ENCODE data around the gene TYMP. TPM values are rescaled to one million over a fixed set of nuclear protein-coding genes. Genes with fewer than 3 reads are reported as not detected.
A peak's percentile ranks its signal among the peaks of the same experiment; 100 is the strongest.

Gene TYMP
- total and polyA plus RNA-seq, 10 of the 15 experiments (the other 5 are each of a cell fraction or from before 2014, with no cell fraction given): 0.42 to 57.8 (median 24.6) TPM

DNA sequence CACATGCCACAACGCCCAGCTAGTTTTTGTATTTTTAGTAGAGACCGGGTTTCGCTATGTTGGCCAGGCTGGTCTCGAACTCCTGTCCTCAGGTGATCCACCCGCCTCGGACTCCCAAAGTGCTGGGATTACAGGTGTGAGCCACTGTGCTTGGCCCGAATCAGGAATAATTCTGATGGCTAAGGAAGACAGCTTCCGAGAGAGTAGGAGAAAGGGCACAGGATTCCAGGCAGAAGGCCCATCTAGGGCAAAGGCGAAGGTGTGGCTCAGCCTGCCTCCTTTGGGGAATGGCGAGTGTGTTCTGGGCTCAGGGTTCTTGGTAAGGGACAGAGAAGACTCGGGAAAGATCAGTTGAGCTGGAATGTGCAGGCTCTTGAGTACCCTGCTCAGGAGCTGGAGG, 34.5 kb upstream of the TYMP start:
- in situ Hi-C loops (cut with MboI) (no loop called here), intact Hi-C loops (cut with micrococcal nuclease; ENCODE audit: unreplicated experiment) (loop anchor here (5.0 kb wide), 1 partner anchor 37 kb away; the partner anchor contains the start of gene SCO2)
- ATAC-seq (no peak), FAIRE-seq (no peak), DNase-seq (ENCODE audit: low read depth, low spot score) (no peak)
- H4K20me1 ChIP-seq (ENCODE audit: control insufficient read depth, insufficient read depth): no peaks in the 10 kb centered on the region
- no peak overlapping the region for H2AFZ ChIP-seq (ENCODE audit: control insufficient read depth, low read depth, low read length)
- ChIA-PET POLR2A (interaction anchor here (1.2 to 4.8 kb wide), 6 partner anchors 22 to 56 kb away, joined by 4 to 21 read pairs (median 10); partner anchors contain the start of genes LMF2, NCAPH2, SCO2 and TYMP), CTCF (interaction anchor here (1.2 to 3.1 kb wide), 8 partner anchors 18 to 236 kb away, joined by 3 to 14 read pairs (median 8); partner anchors contain the start of genes CHKB, KLHDC7B, LMF2 and NCAPH2), RAD21 (ENCODE audit: unreplicated experiment) (interaction anchor here (1.0 to 2.9 kb wide), 3 partner anchors 17 to 55 kb away, joined by 3 to 13 read pairs (median 3); partner anchors contain the start of gene SCO2), SMC1A (ENCODE audit: uncharacterized antibody, unreplicated experiment) (interaction anchor here (1.0 to 2.8 kb wide), 3 partner anchors 25 to 55 kb away, joined by 4 to 14 read pairs (median 5); partner anchors contain the start of gene SCO2)
- no peaks in the 10 kb centered on the region for H3K4me1 ChIP-seq (ENCODE audit: control insufficient read depth, insufficient read depth, low read length)
- BruUV-seq (replicated peaks): no TSS peak
- H3K27me3 ChIP-seq (replicated peaks in 1 of 2; ENCODE audit: control insufficient read depth in 2 of 2, insufficient read depth in 2 of 2, low read length in 1 of 2): no peaks in the 10 kb centered on the region
- H3K4me3 ChIP-seq: no peak overlapping the region
- H3K9ac ChIP-seq (ENCODE audit: control insufficient read depth, insufficient read depth, low read length): no peak overlapping the region
- H3K36me3 ChIP-seq (ENCODE audit: control insufficient read depth in 2 of 2, insufficient read depth in 2 of 2, low read length in 1 of 2): peaks cover 5 to 7% of the 10 kb centered on the region in 2 experiments; a peak in 3 of 4 replicates
- H3K27ac ChIP-seq (ENCODE audit: control insufficient read depth, insufficient read depth): no peak overlapping the region
- TF ChIP-seq SIX5 (IDR thresholded peaks at IDR 0.05; ENCODE audit: low read depth, low read length, severe bottlenecking) (no peak), MEF2A (IDR thresholded peaks at IDR 0.05; ENCODE audit: insufficient read depth, low read depth, low read length) (no peak), DPF2 (IDR thresholded peaks at IDR 0.05) (no peak)
- H3K4me2 ChIP-seq (ENCODE audit: control insufficient read depth, insufficient read depth): no peak overlapping the region
- H3K9me3 ChIP-seq (replicated peaks; ENCODE audit: control insufficient read depth, insufficient read depth, low read length): no peaks in the 10 kb centered on the region
- H3K79me2 ChIP-seq (ENCODE audit: control insufficient read depth, insufficient read depth, low read length): no peaks in the 10 kb centered on the region
- WGBS (ENCODE audit: insufficient coverage, insufficient replicate concordance, low lambda C conversion rate, missing lambda C conversion rate): 77% methylated on average over 11 of the region's 11 CpGs

DNA sequence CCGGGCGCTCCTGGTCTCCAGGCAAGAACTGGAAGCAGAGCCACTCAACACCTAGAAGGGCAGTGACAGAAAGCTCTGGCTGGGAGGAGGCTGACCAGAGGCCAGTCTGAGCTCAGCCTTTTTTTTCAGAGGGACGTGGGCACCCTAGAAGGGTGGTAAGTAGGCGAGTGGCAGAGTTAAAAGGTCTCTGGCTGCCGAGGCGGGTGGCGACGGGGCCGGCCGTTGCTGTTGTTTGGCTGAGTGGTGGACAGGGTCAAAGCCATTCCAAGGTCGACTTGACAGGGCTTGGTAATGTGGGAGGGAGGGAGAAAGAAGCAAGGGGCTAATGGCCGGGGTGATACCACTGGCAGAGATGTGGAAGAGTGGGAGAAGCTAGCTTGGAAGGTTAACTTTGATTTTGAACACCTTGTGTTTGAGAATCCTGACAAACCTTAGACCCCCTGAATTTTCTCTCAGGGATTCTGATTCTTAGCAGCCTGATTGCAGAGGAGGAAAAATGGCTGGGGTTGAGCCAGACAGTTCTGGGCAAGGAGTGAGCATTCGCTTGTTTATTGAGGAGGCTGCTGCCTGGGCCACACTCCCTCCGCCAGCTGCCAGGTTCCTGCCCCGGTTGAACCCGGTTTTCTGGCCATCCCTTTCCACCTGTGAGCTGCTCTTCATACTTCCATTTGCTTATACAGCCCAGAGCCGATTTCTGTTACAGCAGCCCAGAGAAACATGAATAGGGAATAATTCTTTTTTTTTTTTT, 33.8 kb upstream of the TYMP start:
- H3K27ac ChIP-seq (ENCODE audit: control insufficient read depth, insufficient read depth): no peak overlapping the region
- CTCF ChIA-PET: interaction anchor here (0.6 to 3.1 kb wide), 25 partner anchors 9 to 388 kb away, joined by 3 to 21 read pairs (median 4); partner anchors contain the start of genes CHKB, HDAC10, KLHDC7B and LMF2
- H2AFZ ChIP-seq (ENCODE audit: control insufficient read depth, low read depth, low read length): peak overlapping the region; percentile 18
- no peaks in the 10 kb centered on the region for H3K9me3 ChIP-seq (replicated peaks; ENCODE audit: control insufficient read depth, insufficient read depth, low read length)
- peak overlapping the region; percentile 73 for H3K4me2 ChIP-seq (ENCODE audit: control insufficient read depth, insufficient read depth)
- in situ Hi-C loops (cut with MboI) (no loop called here), intact Hi-C loops (cut with micrococcal nuclease; ENCODE audit: unreplicated experiment) (loop anchor here (5.0 kb wide), 1 partner anchor 36 kb away; the partner anchor contains the start of gene SCO2)
- H3K4me1 ChIP-seq (ENCODE audit: control insufficient read depth, insufficient read depth, low read length): no peaks in the 10 kb centered on the region
- H3K9ac ChIP-seq (ENCODE audit: control insufficient read depth, insufficient read depth, low read length): peak overlapping the region; percentile 57
- 44% methylated on average over 17 of the region's 17 CpGs for WGBS (ENCODE audit: insufficient coverage, insufficient replicate concordance, low lambda C conversion rate, missing lambda C conversion rate)
- POLR2A ChIA-PET: interaction anchor here (0.9 to 4.8 kb wide), 13 partner anchors 12 to 377 kb away, joined by 3 to 21 read pairs (median 5); partner anchors contain the start of genes ARSA, KLHDC7B, LMF2 and NCAPH2
- no peaks in the 10 kb centered on the region for H3K79me2 ChIP-seq (ENCODE audit: control insufficient read depth, insufficient read depth, low read length)
- H3K36me3 ChIP-seq (ENCODE audit: control insufficient read depth in 2 of 2, insufficient read depth in 2 of 2, low read length in 1 of 2): peaks cover 0 to under 1% of the 10 kb centered on the region in 2 experiments; a peak in 2 of 4 replicates
- peak; percentile 21 for ATAC-seq
- no peak for DNase-seq (ENCODE audit: low read depth, low spot score)
- no peak for FAIRE-seq
- peak overlapping the region; percentile 94 for H3K4me3 ChIP-seq
- no TSS peak for BruUV-seq (replicated peaks)
- H4K20me1 ChIP-seq (ENCODE audit: control insufficient read depth, insufficient read depth): no peaks in the 10 kb centered on the region
- RAD21 ChIA-PET (ENCODE audit: unreplicated experiment): interaction anchor here (1.0 to 2.9 kb wide), 6 partner anchors 18 to 93 kb away, joined by 3 to 17 read pairs (median 4); partner anchors contain the start of genes KLHDC7B and SCO2
- SMC1A ChIA-PET (ENCODE audit: uncharacterized antibody, unreplicated experiment): interaction anchor here (0.8 to 2.8 kb wide), 8 partner anchors 9 to 54 kb away, joined by 3 to 14 read pairs (median 5); partner anchors contain the start of gene SCO2
- H3K27me3 ChIP-seq (replicated peaks in 1 of 2; ENCODE audit: control insufficient read depth in 2 of 2, insufficient read depth in 2 of 2, low read length in 1 of 2): peaks cover 0 to under 1% of the 10 kb centered on the region in 2 experiments; a peak in 1 of 4 replicates
- TF ChIP-seq, protein P1, sequence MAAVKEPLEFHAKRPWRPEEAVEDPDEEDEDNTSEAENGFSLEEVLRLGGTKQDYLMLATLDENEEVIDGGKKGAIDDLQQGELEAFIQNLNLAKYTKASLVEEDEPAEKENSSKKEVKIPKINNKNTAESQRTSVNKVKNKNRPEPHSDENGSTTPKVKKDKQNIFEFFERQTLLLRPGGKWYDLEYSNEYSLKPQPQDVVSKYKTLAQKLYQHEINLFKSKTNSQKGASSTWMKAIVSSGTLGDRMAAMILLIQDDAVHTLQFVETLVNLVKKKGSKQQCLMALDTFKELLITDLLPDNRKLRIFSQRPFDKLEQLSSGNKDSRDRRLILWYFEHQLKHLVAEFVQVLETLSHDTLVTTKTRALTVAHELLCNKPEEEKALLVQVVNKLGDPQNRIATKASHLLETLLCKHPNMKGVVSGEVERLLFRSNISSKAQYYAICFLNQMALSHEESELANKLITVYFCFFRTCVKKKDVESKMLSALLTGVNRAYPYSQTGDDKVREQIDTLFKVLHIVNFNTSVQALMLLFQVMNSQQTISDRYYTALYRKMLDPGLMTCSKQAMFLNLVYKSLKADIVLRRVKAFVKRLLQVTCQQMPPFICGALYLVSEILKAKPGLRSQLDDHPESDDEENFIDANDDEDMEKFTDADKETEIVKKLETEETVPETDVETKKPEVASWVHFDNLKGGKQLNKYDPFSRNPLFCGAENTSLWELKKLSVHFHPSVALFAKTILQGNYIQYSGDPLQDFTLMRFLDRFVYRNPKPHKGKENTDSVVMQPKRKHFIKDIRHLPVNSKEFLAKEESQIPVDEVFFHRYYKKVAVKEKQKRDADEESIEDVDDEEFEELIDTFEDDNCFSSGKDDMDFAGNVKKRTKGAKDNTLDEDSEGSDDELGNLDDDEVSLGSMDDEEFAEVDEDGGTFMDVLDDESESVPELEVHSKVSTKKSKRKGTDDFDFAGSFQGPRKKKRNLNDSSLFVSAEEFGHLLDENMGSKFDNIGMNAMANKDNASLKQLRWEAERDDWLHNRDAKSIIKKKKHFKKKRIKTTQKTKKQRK (IDR thresholded peaks at IDR 0.05; ENCODE audit: low read depth, low read length): no peak
- TF ChIP-seq EED (IDR thresholded peaks at IDR 0.05; ENCODE audit: low read depth) (no peak), KDM1A (IDR thresholded peaks at IDR 0.05; ENCODE audit: borderline replicate concordance) (no peak), NR2C2 (IDR thresholded peaks at IDR 0.05; ENCODE audit: borderline replicate concordance, control insufficient read depth, insufficient read length, low read depth) (no peak), ATF7 (IDR thresholded peaks at IDR 0.05; ENCODE audit: low read depth) (no peak)
- TF ChIP-seq, protein P2, sequence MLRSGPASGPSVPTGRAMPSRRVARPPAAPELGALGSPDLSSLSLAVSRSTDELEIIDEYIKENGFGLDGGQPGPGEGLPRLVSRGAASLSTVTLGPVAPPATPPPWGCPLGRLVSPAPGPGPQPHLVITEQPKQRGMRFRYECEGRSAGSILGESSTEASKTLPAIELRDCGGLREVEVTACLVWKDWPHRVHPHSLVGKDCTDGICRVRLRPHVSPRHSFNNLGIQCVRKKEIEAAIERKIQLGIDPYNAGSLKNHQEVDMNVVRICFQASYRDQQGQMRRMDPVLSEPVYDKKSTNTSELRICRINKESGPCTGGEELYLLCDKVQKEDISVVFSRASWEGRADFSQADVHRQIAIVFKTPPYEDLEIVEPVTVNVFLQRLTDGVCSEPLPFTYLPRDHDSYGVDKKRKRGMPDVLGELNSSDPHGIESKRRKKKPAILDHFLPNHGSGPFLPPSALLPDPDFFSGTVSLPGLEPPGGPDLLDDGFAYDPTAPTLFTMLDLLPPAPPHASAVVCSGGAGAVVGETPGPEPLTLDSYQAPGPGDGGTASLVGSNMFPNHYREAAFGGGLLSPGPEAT (IDR thresholded peaks at IDR 0.05; ENCODE audit: low read depth): no peak
